ENCODE results near the gene CAMK2N1. TPM values are rescaled to one million over a fixed set of nuclear protein-coding genes. Genes with fewer than 3 reads are reported as not detected.

CAMK2N1 gene
- polyA plus RNA-seq, 1 donor (not counting 4 experiments of a cell fraction or from before 2014, with no cell fraction given) = 46.0 TPM

DNA sequence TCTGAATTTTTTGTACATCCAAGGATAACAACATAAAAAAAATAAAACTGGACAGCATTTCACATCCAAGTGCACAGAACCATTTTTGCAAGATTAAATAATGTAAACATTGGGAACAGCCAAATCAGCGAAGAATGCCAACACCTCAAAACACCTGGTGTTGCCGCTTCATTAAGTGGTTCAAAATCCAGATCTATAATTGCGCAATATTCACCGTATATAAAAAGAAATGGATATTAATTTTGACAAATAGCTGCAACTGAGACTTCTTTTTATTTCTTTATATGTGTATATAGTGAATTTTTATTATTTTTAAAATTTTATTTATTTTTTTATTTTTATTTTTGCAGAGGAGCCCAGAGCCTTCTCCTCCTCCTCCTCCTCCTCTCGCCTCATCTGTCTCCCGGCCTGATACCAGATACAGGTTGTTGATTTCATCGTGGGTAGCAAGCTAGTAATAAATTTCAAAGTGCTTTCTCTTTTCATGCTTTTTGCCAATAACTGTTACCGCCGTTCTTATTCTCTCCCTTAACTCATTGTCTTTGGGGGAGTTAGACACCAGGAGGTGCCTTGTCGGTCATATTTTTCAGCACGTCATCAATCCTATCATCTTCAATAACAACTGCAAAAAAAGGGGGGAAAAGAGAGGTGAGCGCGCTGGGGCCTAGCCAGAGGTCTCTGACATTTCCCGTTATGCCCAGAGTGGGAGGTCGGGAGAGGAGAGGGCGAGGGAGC is 2.7 kb downstream of the CAMK2N1 start:
- Histone ChIP-seq H3K9ac (ENCODE audit: control insufficient read depth, extremely low read depth, insufficient read depth, low read length) (peak overlapping the region; percentile 94), H3K9me3 (ENCODE audit: control insufficient read depth, low read depth, low read length) (no peaks in the 10 kb centered on the region), H3K27ac (ENCODE audit: control insufficient read depth, insufficient read depth, low read length) (peak overlapping the region; percentile 90), H3K27me3 (ENCODE audit: control insufficient read depth, extremely low read depth, insufficient read depth, low read length) (no peaks in the 10 kb centered on the region), H3K36me3 (ENCODE audit: control insufficient read depth in 2 of 2, extremely low read depth in 1 of 2, insufficient read depth in 2 of 2, low read length in 2 of 2) (no peaks in the 10 kb centered on the region), H3K4me1 (ENCODE audit: control insufficient read depth, extremely low read depth, insufficient read depth, low read length) (peaks cover 29% of the 10 kb centered on the region), H3K4me2 (ENCODE audit: control insufficient read depth, extremely low read depth, insufficient read depth, low read depth, low read length) (peak overlapping the region; percentile 70), H3K79me2 (ENCODE audit: control insufficient read depth, insufficient read depth, low read length) (peaks cover 24% of the 10 kb centered on the region), H3K4me3 (ENCODE audit: control insufficient read depth in 2 of 3, extremely low read depth in 1 of 3, insufficient read depth in 2 of 3, low read depth in 1 of 3, low read length in 3 of 3) (peak overlapping the region; percentile 78 to 96 (median 85)), H3K9me1 (ENCODE audit: control insufficient read depth, extremely low read depth, insufficient read depth, low read length) (peaks cover 3% of the 10 kb centered on the region), H2AFZ (ENCODE audit: control insufficient read depth, low read length) (no peak overlapping the region), H4K20me1 (ENCODE audit: control insufficient read depth, extremely low read depth, insufficient read depth, low read length) (peaks cover 18% of the 10 kb centered on the region)
- FAIRE-seq (no peak), DNase-seq (ENCODE audit: low read depth, low spot score) (no peak)
- TF ChIP-seq, protein P1, sequence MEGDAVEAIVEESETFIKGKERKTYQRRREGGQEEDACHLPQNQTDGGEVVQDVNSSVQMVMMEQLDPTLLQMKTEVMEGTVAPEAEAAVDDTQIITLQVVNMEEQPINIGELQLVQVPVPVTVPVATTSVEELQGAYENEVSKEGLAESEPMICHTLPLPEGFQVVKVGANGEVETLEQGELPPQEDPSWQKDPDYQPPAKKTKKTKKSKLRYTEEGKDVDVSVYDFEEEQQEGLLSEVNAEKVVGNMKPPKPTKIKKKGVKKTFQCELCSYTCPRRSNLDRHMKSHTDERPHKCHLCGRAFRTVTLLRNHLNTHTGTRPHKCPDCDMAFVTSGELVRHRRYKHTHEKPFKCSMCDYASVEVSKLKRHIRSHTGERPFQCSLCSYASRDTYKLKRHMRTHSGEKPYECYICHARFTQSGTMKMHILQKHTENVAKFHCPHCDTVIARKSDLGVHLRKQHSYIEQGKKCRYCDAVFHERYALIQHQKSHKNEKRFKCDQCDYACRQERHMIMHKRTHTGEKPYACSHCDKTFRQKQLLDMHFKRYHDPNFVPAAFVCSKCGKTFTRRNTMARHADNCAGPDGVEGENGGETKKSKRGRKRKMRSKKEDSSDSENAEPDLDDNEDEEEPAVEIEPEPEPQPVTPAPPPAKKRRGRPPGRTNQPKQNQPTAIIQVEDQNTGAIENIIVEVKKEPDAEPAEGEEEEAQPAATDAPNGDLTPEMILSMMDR (optimal IDR thresholded peaks at IDR 0.05 in 1 of 3, IDR thresholded peaks at IDR 0.05 in 1 of 3, conservative IDR thresholded peaks at IDR 0.05 in 1 of 3; ENCODE audit: extremely low read depth in 1 of 3, insufficient read depth in 2 of 3, low read length in 3 of 3) = no peak
- no peak for TF ChIP-seq EZH2 (IDR thresholded peaks at IDR 0.05; ENCODE audit: low read length)
- dilution Hi-C loops (cut with MboI; ENCODE audit: extremely low pct_ligation_motif_present, low sequenced_read_pairs) = no loop called here

DNA sequence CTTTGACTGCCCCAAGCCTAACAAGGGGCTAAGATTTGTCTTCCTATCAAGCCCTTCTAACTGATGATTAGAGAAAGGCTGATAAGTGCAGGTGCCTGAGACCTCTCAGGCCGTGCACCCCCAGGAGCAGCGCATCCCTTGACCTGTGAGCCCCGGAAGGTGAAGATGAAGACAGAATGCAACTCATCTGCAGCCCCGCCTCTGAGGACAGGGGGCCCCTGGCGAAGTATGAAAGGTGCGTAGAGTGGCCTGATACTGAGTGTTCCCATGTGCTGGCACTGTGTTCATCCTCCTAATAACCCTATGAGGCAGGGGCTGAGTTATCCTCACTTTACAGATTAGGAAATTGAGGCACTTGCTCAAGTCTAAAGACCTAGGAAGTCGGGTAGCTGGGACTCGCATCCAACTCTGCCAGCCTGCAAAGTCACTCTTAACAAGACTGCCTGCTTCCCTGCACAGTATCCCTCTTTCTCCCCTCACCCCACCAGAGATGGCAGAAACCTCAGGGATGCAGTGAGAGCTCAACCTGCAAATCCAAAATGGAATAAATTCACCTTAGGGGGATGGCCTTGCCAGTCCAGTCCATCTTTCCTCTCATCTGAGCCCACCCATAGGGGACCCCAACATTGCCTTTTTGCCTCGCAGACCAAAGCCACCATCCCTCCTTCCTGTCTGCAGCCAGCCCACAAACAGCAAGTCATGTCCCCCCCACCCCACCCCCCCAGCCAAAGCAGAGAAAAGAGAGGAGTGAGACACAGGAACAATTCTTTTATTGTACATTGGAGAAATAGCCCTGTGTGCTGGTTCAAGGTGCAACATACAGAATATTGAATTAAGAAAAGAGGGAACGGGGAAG is 4.1 kb downstream of the CAMK2N1 start:
- H3K4me2 ChIP-seq (ENCODE audit: control insufficient read depth, extremely low read depth, insufficient read depth, low read depth, low read length) = peak overlapping the region; percentile 23
- no peak for DNase-seq (ENCODE audit: low read depth, low spot score)
- H3K27me3 ChIP-seq (ENCODE audit: control insufficient read depth, extremely low read depth, insufficient read depth, low read length) = peaks cover under 1% of the 10 kb centered on the region
- H3K9me1 ChIP-seq (ENCODE audit: control insufficient read depth, extremely low read depth, insufficient read depth, low read length) = peaks cover 3% of the 10 kb centered on the region
- H3K4me3 ChIP-seq (ENCODE audit: control insufficient read depth in 2 of 3, extremely low read depth in 1 of 3, insufficient read depth in 2 of 3, low read depth in 1 of 3, low read length in 3 of 3) = no peak overlapping the region
- H3K27ac ChIP-seq (ENCODE audit: control insufficient read depth, insufficient read depth, low read length) = no peak overlapping the region
- H3K4me1 ChIP-seq (ENCODE audit: control insufficient read depth, extremely low read depth, insufficient read depth, low read length) = peaks cover 30% of the 10 kb centered on the region
- no peaks in the 10 kb centered on the region for H3K36me3 ChIP-seq (ENCODE audit: control insufficient read depth in 2 of 2, extremely low read depth in 1 of 2, insufficient read depth in 2 of 2, low read length in 2 of 2)
- H4K20me1 ChIP-seq (ENCODE audit: control insufficient read depth, extremely low read depth, insufficient read depth, low read length) = peaks cover 18% of the 10 kb centered on the region
- peaks cover 24% of the 10 kb centered on the region for H3K79me2 ChIP-seq (ENCODE audit: control insufficient read depth, insufficient read depth, low read length)
- no peaks in the 10 kb centered on the region for H3K9me3 ChIP-seq (ENCODE audit: control insufficient read depth, low read depth, low read length)
- dilution Hi-C loops (cut with MboI; ENCODE audit: extremely low pct_ligation_motif_present, low sequenced_read_pairs) = no loop called here
- H3K9ac ChIP-seq (ENCODE audit: control insufficient read depth, extremely low read depth, insufficient read depth, low read length) = no peak overlapping the region
- no peak for TF ChIP-seq EZH2 (IDR thresholded peaks at IDR 0.05; ENCODE audit: low read length)
- TF ChIP-seq, protein P1 (optimal IDR thresholded peaks at IDR 0.05 in 1 of 3, IDR thresholded peaks at IDR 0.05 in 1 of 3, conservative IDR thresholded peaks at IDR 0.05 in 1 of 3; ENCODE audit: extremely low read depth in 1 of 3, insufficient read depth in 2 of 3, low read length in 3 of 3) = no peak
- no peak for FAIRE-seq
- H2AFZ ChIP-seq (ENCODE audit: control insufficient read depth, low read length) = no peak overlapping the region
